IMR-90 (cell line): Measurements from ENCODE around the gene NAV2. TPM values are rescaled to one million over a fixed set of nuclear protein-coding genes. Genes with fewer than 3 reads are reported as not detected.

ENCODE experiments used
- ATAC-seq: fragments of 200-7000 bp; cut with Tn5 transposase; 2 replicates; pipeline ENCODE4 v1.9.1; 2020; ENCODE audit warnings: low read depth, mild to moderate bottlenecking, moderate library complexity
- BruUV-seq: library from RNA; stranded (reverse); fragments of 400-500 nt; replicated peaks from 2 replicates; lab custom pipeline; 2021; lab: Mats Ljungman, UMichigan
- CTCF ChIA-PET: fragments of 300-600 bp; formaldehyde crosslinking; extraction: SDS; loops from one replicate; lab custom pipeline; 2021; ENCODE audit warnings: antibody characterized with exemption; lab: Yijun Ruan, JAX
- POLR2A ChIA-PET: fragments of 300-600 bp; sonication (Branson Sonifier 250); formaldehyde crosslinking; loops from one replicate; lab custom pipeline; 2022; ENCODE audit warnings: antibody characterized with exemption; ENCODE audit not compliant: unreplicated experiment; lab: Charles Lee
- DNase-seq: peaks from one replicate; pipeline ENCODE4 v3.0.0; 2013
- H2AFZ ChIP-seq: replicated peaks from 2 replicates; pipeline ENCODE3; 2013; ENCODE audit warnings: low read length, mild to moderate bottlenecking; ENCODE audit not compliant: poor library complexity
- H2AK5ac ChIP-seq: 2 replicates; pipeline ENCODE4 v1.6.1; 2013; ENCODE audit warnings: low read depth, low read length, inconsistent platforms
- H2AK9ac ChIP-seq: replicated peaks from 2 replicates; pipeline ENCODE3; 2013; ENCODE audit warnings: mild to moderate bottlenecking, low read depth, low read length, moderate library complexity; ENCODE audit not compliant: poor library complexity
- H2BK120ac ChIP-seq: 2 replicates; pipeline ENCODE4 v1.6.1; 2013; ENCODE audit warnings: low read depth, low read length, inconsistent platforms
- H2BK15ac ChIP-seq: 3 replicates; pipeline ENCODE4 v1.6.1; 2013; ENCODE audit warnings: low read depth, low read length, inconsistent platforms
- H2BK20ac ChIP-seq: 2 replicates; pipeline ENCODE4 v1.6.1; 2013; ENCODE audit warnings: low read depth, mild to moderate bottlenecking, inconsistent platforms, low read length, moderate library complexity
- H2BK5ac ChIP-seq: 2 replicates; pipeline ENCODE4 v1.6.1; 2013; ENCODE audit warnings: mild to moderate bottlenecking, low read depth, low read length, inconsistent platforms; ENCODE audit not compliant: poor library complexity, severe bottlenecking
- H3K14ac ChIP-seq: replicated peaks from 2 replicates; pipeline ENCODE4 v1.6.1; 2013; ENCODE audit warnings: low read depth, low read length, inconsistent platforms
- H3K18ac ChIP-seq: 2 replicates; pipeline ENCODE4 v1.6.1; 2013; ENCODE audit warnings: low read depth, low read length, control low read depth
- H3K23ac ChIP-seq: 2 replicates; pipeline ENCODE4 v1.6.1; 2013; ENCODE audit warnings: low read depth, low read length, inconsistent platforms
- H3K27ac ChIP-seq: 2 replicates; pipeline ENCODE4 v1.5.1; 2013; ENCODE audit warnings: mild to moderate bottlenecking, control low read depth, low read length; ENCODE audit not compliant: insufficient read depth
- H3K27me3 ChIP-seq: 2 replicates; pipeline ENCODE4 v1.6.1; 2013; ENCODE audit warnings: low read length; ENCODE audit not compliant: control insufficient read depth, insufficient read depth
- H3K36me3 ChIP-seq: 2 replicates; pipeline ENCODE4 v1.6.1; 2013; ENCODE audit warnings: low read length, mixed read lengths; ENCODE audit not compliant: control insufficient read depth, insufficient read depth
- H3K4ac ChIP-seq: 2 replicates; pipeline ENCODE4 v1.6.1; 2013; ENCODE audit warnings: low read depth, low read length, inconsistent platforms
- H3K4me1 ChIP-seq: 2 replicates; pipeline ENCODE4 v1.6.1; 2013; ENCODE audit warnings: low read length, mixed read lengths; ENCODE audit not compliant: control insufficient read depth, insufficient read depth
- H3K4me2 ChIP-seq: 2 replicates; pipeline ENCODE4 v1.6.1; 2013; ENCODE audit warnings: low read depth, mild to moderate bottlenecking, control low read depth, low read length, moderate library complexity
- H3K4me3 ChIP-seq: 2 replicates; pipeline ENCODE4 v1.5.1; 2013; ENCODE audit warnings: low read depth, mild to moderate bottlenecking, control low read depth, low read length, moderate library complexity; ENCODE audit not compliant: insufficient read depth
- H3K56ac ChIP-seq: 2 replicates; pipeline ENCODE4 v1.6.1; 2013; ENCODE audit warnings: low read length, inconsistent platforms; ENCODE audit not compliant: insufficient read depth; ENCODE audit errors: extremely low read depth
- H3K79me1 ChIP-seq, 2 experiments: 2 replicates each; pipeline ENCODE4 v1.6.1; 2013; ENCODE audit warnings: low read length in 2 of 2, inconsistent platforms in 1 of 2, low read depth in 1 of 2
- H3K9ac ChIP-seq: 2 replicates; pipeline ENCODE4 v1.6.1; 2013; ENCODE audit warnings: low read depth, low read length, control low read depth
- H3K9me1 ChIP-seq: 2 replicates; pipeline ENCODE4 v1.6.1; 2013; ENCODE audit warnings: low read length, inconsistent platforms; ENCODE audit not compliant: insufficient read depth
- H3K9me3 ChIP-seq: 2 replicates; pipeline ENCODE4 v1.6.1; 2013; ENCODE audit warnings: low read length; ENCODE audit not compliant: control insufficient read depth, insufficient read depth
- H4K20me1 ChIP-seq: 2 replicates; pipeline ENCODE4 v1.6.1; 2013; ENCODE audit warnings: low read length, inconsistent platforms; ENCODE audit not compliant: insufficient read depth
- H4K5ac ChIP-seq: 2 replicates; pipeline ENCODE4 v1.6.1; 2013; ENCODE audit warnings: mild to moderate bottlenecking, low read depth, low read length, control low read depth
- H4K8ac ChIP-seq, 2 experiments: 2 replicates each; pipeline ENCODE4 v1.6.1; 2013; ENCODE audit warnings: low read depth in 2 of 2, low read length in 2 of 2, control low read depth in 1 of 2, inconsistent platforms in 1 of 2
- H4K91ac ChIP-seq: 2 replicates; pipeline ENCODE4 v1.6.1; 2013; ENCODE audit warnings: low read depth, low read length, inconsistent platforms; ENCODE audit not compliant: insufficient read depth
- BHLHE40 ChIP-seq: fragments of 150-350 bp; IDR thresholded peaks from 2 replicates; pipeline ENCODE4 v1.6.1; 2016; ENCODE audit warnings: mild to moderate bottlenecking, low read depth, low read length
- CEBPB ChIP-seq: IDR thresholded peaks from 2 replicates; pipeline ENCODE4 v1.6.1; 2012; ENCODE audit warnings: low read depth, low read length, improper control_type of control experiment
- CHD1 ChIP-seq: IDR thresholded peaks from 2 replicates; pipeline ENCODE4 v1.6.1; 2012; ENCODE audit warnings: low read depth, low read length, improper control_type of control experiment
- CTCF ChIP-seq: conservative IDR thresholded peaks from 2 replicates; pipeline ENCODE4 v1.5.1; 2012; ENCODE audit warnings: mild to moderate bottlenecking, low read depth, low read length, improper control_type of control experiment
- ELK1 ChIP-seq: fragments of 150-350 bp; IDR thresholded peaks from 2 replicates; pipeline ENCODE4 v1.6.1; 2016; ENCODE audit warnings: low read depth, mild to moderate bottlenecking, low read length, moderate library complexity, borderline replicate concordance
- FOS ChIP-seq: fragments of 150-350 bp; IDR thresholded peaks from 2 replicates; pipeline ENCODE4 v1.6.1; 2016; ENCODE audit warnings: low read depth, low read length
- MAFK ChIP-seq: IDR thresholded peaks from 2 replicates; pipeline ENCODE4 v1.6.1; 2012; ENCODE audit warnings: low read depth, low read length, improper control_type of control experiment
- MAZ ChIP-seq: IDR thresholded peaks from 2 replicates; pipeline ENCODE4 v1.6.1; 2012; ENCODE audit warnings: low read depth, mild to moderate bottlenecking, low read length, improper control_type of control experiment, moderate library complexity, borderline replicate concordance
- MXI1 ChIP-seq: IDR thresholded peaks from 2 replicates; pipeline ENCODE4 v1.6.1; 2012; ENCODE audit warnings: low read depth, mild to moderate bottlenecking, low read length, moderate library complexity, borderline replicate concordance
- NFE2L2 ChIP-seq: fragments of 150-350 bp; IDR thresholded peaks from 2 replicates; pipeline ENCODE4 v1.6.1; 2016; ENCODE audit warnings: low read depth, mild to moderate bottlenecking, low read length
- POLR2A ChIP-seq: IDR thresholded peaks from 2 replicates; pipeline ENCODE4 v1.6.1; 2012; ENCODE audit warnings: mild to moderate bottlenecking, low read depth, low read length
- RAD21 ChIP-seq: IDR thresholded peaks from 2 replicates; pipeline ENCODE4 v1.6.1; 2012; ENCODE audit warnings: low read length, improper control_type of control experiment
- RCOR1 ChIP-seq: IDR thresholded peaks from 2 replicates; pipeline ENCODE4 v1.6.1; 2012; ENCODE audit warnings: mild to moderate bottlenecking, low read length, improper control_type of control experiment; ENCODE audit not compliant: insufficient replicate concordance
- RFX5 ChIP-seq: IDR thresholded peaks from 2 replicates; pipeline ENCODE4 v1.8.0; 2012; ENCODE audit warnings: low read depth, mild to moderate bottlenecking, low read length, moderate library complexity
- SMC3 ChIP-seq: fragments of 150-350 bp; IDR thresholded peaks from 2 replicates; pipeline ENCODE4 v1.6.1; 2016; ENCODE audit warnings: low read depth, mild to moderate bottlenecking, antibody characterized with exemption, low read length, moderate library complexity
- WGBS, 2 experiments: methylation state at CpG; one replicate each; pipeline versions ENCODE4 v1.1.5 to v1.1.7; 2013; ENCODE audit warnings: missing lambda C conversion rate in 2 of 2; ENCODE audit not compliant: insufficient read length in 1 of 2; ENCODE audit errors: extremely low coverage in 2 of 2; 5-methylcytosine and 5-hydroxymethylcytosine counted together
- dilution Hi-C: fragments of 300-500 bp; cut with HindIII; formaldehyde crosslinking; loops from one replicate; pipeline ENCODE4 v1.14.3; 2018; ENCODE audit warnings: low sequenced_read_pairs; ENCODE audit not compliant: unreplicated experiment
- in situ Hi-C: fragments of 300-500 bp; cut with MboI; formaldehyde crosslinking; loops from 3 replicates; pipeline ENCODE4 v1.14.3; 2019; ENCODE audit warnings: low sequenced_read_pairs, inconsistent platforms, mixed read lengths
- intact Hi-C: fragments of 100-400 bp; cut with micrococcal nuclease; formaldehyde crosslinking; loops from 2 replicates; pipeline ENCODE4 v1.10.0; 2022
- polyA plus RNA-seq, 3 experiments: library from polyadenylated mRNA; depleted of rRNA; stranded (reverse); fragments of >200 nt; gene quantifications; 2 replicates each; pipeline ENCODE4 v1.2.3, GENCODE V29; 2012; ENCODE audit warnings: low replicate concordance in 1 of 3
- total RNA-seq: library from RNA; depleted of rRNA; stranded (reverse); fragments of >200 nt; gene quantifications from 2 replicates; pipeline ENCODE4 v1.2.3, GENCODE V29; 2012
- TF ChIP-seq, protein P1 (sequence below): fragments of 150-350 bp; IDR thresholded peaks from 2 replicates; pipeline ENCODE4 v1.6.1; 2017; ENCODE audit warnings: mild to moderate bottlenecking, antibody characterized with exemption, low read length, low read depth

Gene NAV2
- total and polyA plus RNA-seq, 2 of the 4 experiments (the other 2 are of a cell fraction): 4.5 to 12.6 TPM

GRCh38 chr11:19814421-19814820, 101.8 kb downstream of the NAV2 start:
- H3K27ac ChIP-seq: no peak overlapping the region
- no CpG with 5 or more reads among the region's 2 CpGs for WGBS, 2 experiments

More at GRCh38 chr11:19814421-19814820, 101.8 kb downstream of the NAV2 start:
- no peaks in the 10 kb centered on the region for H3K9me3 ChIP-seq
- H2AFZ ChIP-seq: no peak overlapping the region
- H3K4me3 ChIP-seq: no peak overlapping the region
- H4K8ac ChIP-seq: no peak overlapping the region
- H2AK5ac ChIP-seq: no peak overlapping the region
- no peak overlapping the region for H3K9ac ChIP-seq
- dilution Hi-C loops (no loop called here), intact Hi-C loops (no loop called here), in situ Hi-C loops (no loop called here)
- POLR2A ChIA-PET: interaction anchor here (0.6 kb wide), 1 partner anchor 38 kb away, joined by 3 read pairs; no protein-coding TSS in a partner anchor
- peaks cover 60% of the 10 kb centered on the region for H4K20me1 ChIP-seq
- no peak overlapping the region for H2AK9ac ChIP-seq
- H2BK15ac ChIP-seq: no peak overlapping the region
- DNase-seq (no peak), ATAC-seq (no peak)
- H4K5ac ChIP-seq: no peak overlapping the region
- H3K56ac ChIP-seq: no peak overlapping the region
- no peak overlapping the region for H4K91ac ChIP-seq
- no peak for TF ChIP-seq CTCF
- TF ChIP-seq MAFK: no peak
- TF ChIP-seq RAD21: no peak
- no peak for TF ChIP-seq MAZ
- TF ChIP-seq, protein P1, sequence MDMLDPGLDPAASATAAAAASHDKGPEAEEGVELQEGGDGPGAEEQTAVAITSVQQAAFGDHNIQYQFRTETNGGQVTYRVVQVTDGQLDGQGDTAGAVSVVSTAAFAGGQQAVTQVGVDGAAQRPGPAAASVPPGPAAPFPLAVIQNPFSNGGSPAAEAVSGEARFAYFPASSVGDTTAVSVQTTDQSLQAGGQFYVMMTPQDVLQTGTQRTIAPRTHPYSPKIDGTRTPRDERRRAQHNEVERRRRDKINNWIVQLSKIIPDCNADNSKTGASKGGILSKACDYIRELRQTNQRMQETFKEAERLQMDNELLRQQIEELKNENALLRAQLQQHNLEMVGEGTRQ: no peak
- TF ChIP-seq CEBPB: no peak
- no peak for TF ChIP-seq BHLHE40
- no peak for TF ChIP-seq SMC3
- no peak for TF ChIP-seq MXI1
- no peak for TF ChIP-seq POLR2A
- TF ChIP-seq RFX5: no peak
- no peak for TF ChIP-seq FOS
- TF ChIP-seq CHD1: no peak
- TF ChIP-seq ELK1: no peak
- no peak for TF ChIP-seq RCOR1
- no peak for TF ChIP-seq NFE2L2
- CTCF ChIA-PET: no interaction called here
- no TSS peak for BruUV-seq
- H3K18ac ChIP-seq: no peak overlapping the region
- H3K4me2 ChIP-seq: no peak overlapping the region
- H3K36me3 ChIP-seq: no peaks in the 10 kb centered on the region
- H3K79me1 ChIP-seq: peaks cover 53 to 59% of the 10 kb centered on the region in 2 experiments
- no peak overlapping the region for H3K23ac ChIP-seq
- H3K27me3 ChIP-seq: no peaks in the 10 kb centered on the region
- H2BK5ac ChIP-seq: no peak overlapping the region
- no peak overlapping the region for H2BK120ac ChIP-seq
- H3K4me1 ChIP-seq: peaks cover 2% of the 10 kb centered on the region; the same call in 1 of the 2 replicates
- no peak overlapping the region for H3K14ac ChIP-seq
- no peak overlapping the region for H3K4ac ChIP-seq
- no peaks in the 10 kb centered on the region; the same call in 1 of the 2 replicates for H3K9me1 ChIP-seq
- H2BK20ac ChIP-seq: no peak overlapping the region
